ENCODE measurements around the gene C10orf67. TPM values are rescaled to one million over a fixed set of nuclear protein-coding genes. Genes with fewer than 3 reads are reported as not detected.

C10orf67 gene
- total RNA-seq, 1 experiment from 2014 or later = not detected

DNA sequence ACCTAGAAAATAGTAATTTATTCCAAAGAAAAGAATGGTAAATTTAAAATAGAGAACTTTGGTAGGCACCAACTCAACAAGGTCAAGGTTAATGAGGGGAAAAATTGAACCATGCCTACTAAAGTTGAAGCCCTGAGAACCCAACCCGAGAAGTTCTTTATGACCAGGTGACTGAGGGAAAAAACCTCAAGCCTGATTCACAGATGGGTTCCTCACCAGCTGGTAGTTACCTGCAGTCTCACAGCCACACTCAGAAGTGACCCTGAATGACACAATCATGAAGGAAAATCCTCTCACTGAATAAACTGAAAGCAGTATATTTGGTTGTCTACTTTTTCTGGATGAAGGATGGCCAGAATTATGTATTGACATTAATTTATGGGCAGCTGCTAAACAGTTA, 7.0 kb downstream of the C10orf67 start:
- H3K27ac ChIP-seq (ENCODE audit: insufficient read length, low read depth, low read length) = no peak overlapping the region
- no peak overlapping the region for H2BK120ac ChIP-seq (ENCODE audit: low read depth, low read length, poor library complexity, severe bottlenecking)
- Mint-ChIP-seq H3K9me3 (no peaks in the 10 kb centered on the region), H3K4me3 (no peak overlapping the region), H3K4me1 (peaks cover 2% of the 10 kb centered on the region in 2 experiments; a peak in 1 of 4 replicates), H3K36me3 (ENCODE audit: insufficient read depth in 1 of 3, low read depth in 3 of 3) (no peaks in the 10 kb centered on the region), H3K27ac (no peak overlapping the region), H3K27me3 (ENCODE audit: low read depth) (peaks cover 15% of the 10 kb centered on the region)
- no peak overlapping the region for H3T11ph ChIP-seq (ENCODE audit: low read length)
- H2BK12ac ChIP-seq (ENCODE audit: insufficient read length, low read depth, low read length) = no peak overlapping the region
- no peak overlapping the region for H4K5ac ChIP-seq (ENCODE audit: insufficient read length, low read depth, low read length)
- no peaks in the 10 kb centered on the region for H3K79me2 ChIP-seq (ENCODE audit: insufficient read depth, low read length)
- no peaks in the 10 kb centered on the region for H3K4me1 ChIP-seq (ENCODE audit: insufficient read depth, low read length)
- WGBS (ENCODE audit: extremely low coverage, insufficient read length, low lambda C conversion rate) = no CpG with 5 or more reads among the region's 1 CpG
- H3K23me2 ChIP-seq (ENCODE audit: insufficient read length, low read depth, low read length, poor library complexity, severe bottlenecking) = no peaks in the 10 kb centered on the region
- H2AK5ac ChIP-seq (ENCODE audit: insufficient read length, low read length) = no peak overlapping the region
- H3K27me3 ChIP-seq (ENCODE audit: insufficient read depth, low read length) = no peaks in the 10 kb centered on the region; the same call in 1 of the 2 replicates
- no peak overlapping the region for H3K23ac ChIP-seq (ENCODE audit: insufficient read length, low read depth, low read length)
- H3K18ac ChIP-seq (ENCODE audit: insufficient read length, low read depth, low read length) = no peak overlapping the region
- no peak overlapping the region for H3K4me2 ChIP-seq (ENCODE audit: insufficient read depth, insufficient read length, low read length)
- H2AFZ ChIP-seq (ENCODE audit: low read length) = no peak overlapping the region
- H3K9ac ChIP-seq (ENCODE audit: extremely low read depth, insufficient read length, low read length) = no peak overlapping the region
- H2BK15ac ChIP-seq (ENCODE audit: low read depth, low read length) = no peak overlapping the region
- TF ChIP-seq CTCF (conservative IDR thresholded peaks at IDR 0.05) = no peak
- H2BK5ac ChIP-seq (ENCODE audit: insufficient read length, low read length) = no peak overlapping the region
- H3K56ac ChIP-seq (ENCODE audit: insufficient read length, low read depth, low read length) = no peak overlapping the region
- no peak for DNase-seq
- H3K9me3 ChIP-seq (ENCODE audit: control insufficient read depth, low read depth, low read length) = no peaks in the 10 kb centered on the region
- H3K79me1 ChIP-seq (ENCODE audit: insufficient read depth, low read depth, low read length, poor library complexity, severe bottlenecking) = no peaks in the 10 kb centered on the region
- no peak overlapping the region for H2BK20ac ChIP-seq (ENCODE audit: low read depth, low read length, poor library complexity, severe bottlenecking)
- H3K14ac ChIP-seq (ENCODE audit: insufficient read depth, low read length) = no peak overlapping the region
- no peak overlapping the region for H4K8ac ChIP-seq (replicated peaks; ENCODE audit: insufficient read length, low read depth, low read length)
- no peak overlapping the region for H3K4ac ChIP-seq (ENCODE audit: low read depth, low read length)
- no peaks in the 10 kb centered on the region for H4K20me1 ChIP-seq (ENCODE audit: control insufficient read depth, insufficient read depth, insufficient read length)
- H4K91ac ChIP-seq (ENCODE audit: insufficient read length, low read depth, low read length) = no peak overlapping the region

Measured in H9 (cell line).